H9 (cell line): ENCODE measurements around the gene OR5W2. TPM values are rescaled to one million over a fixed set of nuclear protein-coding genes. Genes with fewer than 3 reads are reported as not detected.
"Not testable (repeated sequence)": the region's sequence is repeated elsewhere in the genome, so short reads cannot be mapped to it uniquely, and the experiment has no call there.

Experiments
- DNase-seq: peaks from one replicate; pipeline ENCODE4 v3.0.0-alpha.2; 2017
- H2AFZ ChIP-seq: one replicate; pipeline ENCODE4 v1.6.1; 2013; ENCODE audit warnings: mild to moderate bottlenecking, low read length, control low read depth, moderate library complexity
- H2AK5ac ChIP-seq: 2 replicates; pipeline ENCODE4 v1.6.1; 2013; ENCODE audit warnings: low read length, control low read depth, mixed read lengths; ENCODE audit not compliant: insufficient read length
- H2BK120ac ChIP-seq: one replicate; pipeline ENCODE4 v1.6.1; 2013; ENCODE audit warnings: low read depth, mild to moderate bottlenecking, low read length, control low read depth, inconsistent platforms; ENCODE audit not compliant: poor library complexity, severe bottlenecking
- H2BK12ac ChIP-seq: 2 replicates; pipeline ENCODE4 v1.6.1; 2013; ENCODE audit warnings: low read length, control low read depth, mixed read lengths, low read depth; ENCODE audit not compliant: insufficient read length
- H2BK15ac ChIP-seq: 2 replicates; pipeline ENCODE4 v1.6.1; 2013; ENCODE audit warnings: low read depth, low read length, control low read depth
- H2BK20ac ChIP-seq: one replicate; pipeline ENCODE4 v1.6.1; 2013; ENCODE audit warnings: low read depth, mild to moderate bottlenecking, low read length, control low read depth, inconsistent platforms; ENCODE audit not compliant: poor library complexity, severe bottlenecking
- H2BK5ac ChIP-seq: 2 replicates; pipeline ENCODE4 v1.6.1; 2013; ENCODE audit warnings: low read length, control low read depth, mixed read lengths; ENCODE audit not compliant: insufficient read length
- H3K14ac ChIP-seq: 2 replicates; pipeline ENCODE4 v1.6.1; 2013; ENCODE audit warnings: low read length, control low read depth; ENCODE audit not compliant: insufficient read depth
- H3K18ac ChIP-seq: 2 replicates; pipeline ENCODE4 v1.6.1; 2013; ENCODE audit warnings: low read depth, mild to moderate bottlenecking, mixed read lengths, low read length, control low read depth; ENCODE audit not compliant: insufficient read length
- H3K23ac ChIP-seq: 2 replicates; pipeline ENCODE4 v1.6.1; 2013; ENCODE audit warnings: low read length, control low read depth, mixed read lengths, low read depth; ENCODE audit not compliant: insufficient read length
- H3K23me2 ChIP-seq: 2 replicates; pipeline ENCODE4 v1.6.1; 2013; ENCODE audit warnings: low read depth, mild to moderate bottlenecking, mixed read lengths, low read length, control low read depth; ENCODE audit not compliant: insufficient read length, poor library complexity, severe bottlenecking
- H3K27ac ChIP-seq: 2 replicates; pipeline ENCODE4 v1.5.1; 2013; ENCODE audit warnings: low read length, control low read depth, mixed read lengths, low read depth; ENCODE audit not compliant: insufficient read length
- H3K27me3 ChIP-seq: 2 replicates; pipeline ENCODE4 v1.6.1; 2013; ENCODE audit warnings: low read length, control low read depth, inconsistent platforms; ENCODE audit not compliant: insufficient read depth
- H3K4ac ChIP-seq: 2 replicates; pipeline ENCODE4 v1.6.1; 2013; ENCODE audit warnings: low read depth, mild to moderate bottlenecking, control low read depth, inconsistent platforms, low read length, moderate library complexity
- H3K4me1 ChIP-seq: 2 replicates; pipeline ENCODE4 v1.6.1; 2013; ENCODE audit warnings: low read length, control low read depth, inconsistent platforms; ENCODE audit not compliant: insufficient read depth
- H3K4me2 ChIP-seq: 2 replicates; pipeline ENCODE4 v1.6.1; 2013; ENCODE audit warnings: low read length, control low read depth, mixed read lengths; ENCODE audit not compliant: insufficient read length, insufficient read depth
- H3K56ac ChIP-seq: 2 replicates; pipeline ENCODE4 v1.6.1; 2013; ENCODE audit warnings: low read depth, mild to moderate bottlenecking, mixed read lengths, low read length, control low read depth; ENCODE audit not compliant: insufficient read length
- H3K79me1 ChIP-seq: 2 replicates; pipeline ENCODE4 v1.6.1; 2013; ENCODE audit warnings: low read depth, mild to moderate bottlenecking, moderate library complexity, low read length, control low read depth, inconsistent platforms; ENCODE audit not compliant: insufficient read depth, poor library complexity, severe bottlenecking
- H3K79me2 ChIP-seq: 2 replicates; pipeline ENCODE4 v1.6.1; 2013; ENCODE audit warnings: low read length, control low read depth, inconsistent platforms; ENCODE audit not compliant: insufficient read depth
- H3K9ac ChIP-seq: 2 replicates; pipeline ENCODE4 v1.6.1; 2013; ENCODE audit warnings: low read length, control low read depth, mixed read lengths; ENCODE audit not compliant: insufficient read length; ENCODE audit errors: extremely low read depth
- H3K9me3 ChIP-seq: one replicate; pipeline ENCODE4 v1.6.1; 2013; ENCODE audit warnings: low read depth, low read length, inconsistent platforms; ENCODE audit not compliant: control insufficient read depth
- H3T11ph ChIP-seq: one replicate; pipeline ENCODE4 v1.6.1; 2013; ENCODE audit warnings: mild to moderate bottlenecking, low read length, control low read depth, inconsistent platforms
- H4K20me1 ChIP-seq: one replicate; pipeline ENCODE4 v1.6.1; 2013; ENCODE audit not compliant: control insufficient read depth, insufficient read length, insufficient read depth
- H4K5ac ChIP-seq: 2 replicates; pipeline ENCODE4 v1.6.1; 2013; ENCODE audit warnings: low read depth, mild to moderate bottlenecking, mixed read lengths, low read length, control low read depth; ENCODE audit not compliant: insufficient read length
- H4K8ac ChIP-seq: replicated peaks from 2 replicates; pipeline ENCODE4 v1.6.1; 2013; ENCODE audit warnings: low read length, control low read depth, mixed read lengths, low read depth; ENCODE audit not compliant: insufficient read length
- H4K91ac ChIP-seq: 2 replicates; pipeline ENCODE4 v1.6.1; 2013; ENCODE audit warnings: low read depth, mild to moderate bottlenecking, moderate library complexity, mixed read lengths, low read length, control low read depth; ENCODE audit not compliant: insufficient read length
- H3K27ac Mint-ChIP-seq, 3 experiments: 2 replicates in 2 of 3; 3 replicates in 1 of 3; pipeline ENCODE4 v1.8.0; 2020 to 2021; ENCODE audit warnings: mixed read lengths in 3 of 3, mild to moderate bottlenecking in 1 of 3, moderate library complexity in 1 of 3
- H3K27me3 Mint-ChIP-seq: 2 replicates; pipeline ENCODE4 v1.8.0; 2021; ENCODE audit warnings: low read depth, mild to moderate bottlenecking, moderate library complexity, mixed read lengths
- H3K36me3 Mint-ChIP-seq, 3 experiments: 2 replicates in 2 of 3; 3 replicates in 1 of 3; pipeline ENCODE4 v1.8.0; 2020 to 2021; ENCODE audit warnings: low read depth in 3 of 3, mixed read lengths in 3 of 3; ENCODE audit not compliant: insufficient read depth in 1 of 3
- H3K4me1 Mint-ChIP-seq, 2 experiments: 2 replicates each; pipeline ENCODE4 v1.8.0; 2020; ENCODE audit warnings: mixed read lengths in 2 of 2
- H3K4me3 Mint-ChIP-seq, 2 experiments: 2 replicates in 1 of 2; 3 replicates in 1 of 2; pipeline ENCODE4 v1.8.0; 2020 to 2021; ENCODE audit warnings: mild to moderate bottlenecking in 2 of 2, mixed read lengths in 2 of 2, moderate library complexity in 1 of 2
- H3K9me3 Mint-ChIP-seq, 2 experiments: 2 replicates in 1 of 2; 3 replicates in 1 of 2; pipeline ENCODE4 v1.8.0; 2020; ENCODE audit warnings: mild to moderate bottlenecking in 2 of 2, mixed read lengths in 2 of 2, moderate library complexity in 1 of 2
- WGBS: extraction: QIAGEN DNeasy Blood & Tissue Kit; methylation state at CpG from one replicate; pipeline ENCODE4 v1.1.7; 2013; ENCODE audit warnings: missing lambda C conversion rate, low lambda C conversion rate, mixed read lengths; ENCODE audit not compliant: insufficient read length; ENCODE audit errors: extremely low coverage; 5-methylcytosine and 5-hydroxymethylcytosine counted together
- total RNA-seq: library from RNA; stranded (reverse); gene quantifications from 2 replicates; pipeline ENCODE4 v1.2.1, GENCODE V29; 2021

OR5W2 gene
- total RNA-seq, 1 experiment from 2014 or later: not detected

DNA sequence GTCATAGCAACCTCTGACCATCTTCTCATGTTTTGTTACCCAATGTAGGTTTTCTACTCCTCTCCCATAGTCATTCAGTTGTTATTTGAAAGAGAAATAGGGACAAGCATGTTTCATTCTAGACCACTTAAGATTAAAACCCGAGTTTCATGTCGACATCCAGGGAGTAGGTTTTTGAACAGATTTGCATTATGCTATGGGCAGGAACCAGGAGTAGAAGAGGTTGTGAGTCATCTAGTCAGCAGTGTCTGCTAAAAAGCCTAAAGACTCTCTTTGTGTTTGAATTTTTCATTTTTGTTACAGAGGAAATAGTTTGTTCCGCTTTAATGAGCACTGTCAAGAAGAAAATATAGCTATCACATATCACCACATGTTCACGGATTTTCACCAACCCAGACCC lies 29.4 kb downstream of the OR5W2 start:
- not testable (repeated sequence) for H3K9ac ChIP-seq, H3K79me2 ChIP-seq, H3K36me3 Mint-ChIP-seq, H3K4me1 ChIP-seq, H3K79me1 ChIP-seq, H4K8ac ChIP-seq, H3K23me2 ChIP-seq, H2AFZ ChIP-seq, DNase-seq, H2AK5ac ChIP-seq, H3K27me3 Mint-ChIP-seq, H3K4ac ChIP-seq, H2BK20ac ChIP-seq, H3K27me3 ChIP-seq, H4K20me1 ChIP-seq, H3K4me2 ChIP-seq, H3K56ac ChIP-seq, H3K4me3 Mint-ChIP-seq, H4K91ac ChIP-seq, H3K27ac ChIP-seq, H2BK12ac ChIP-seq, H3K27ac Mint-ChIP-seq, H3K4me1 Mint-ChIP-seq, H3K23ac ChIP-seq, H3T11ph ChIP-seq, H3K18ac ChIP-seq, H3K14ac ChIP-seq, H2BK120ac ChIP-seq, H2BK5ac ChIP-seq, H4K5ac ChIP-seq, H2BK15ac ChIP-seq
- peaks cover 78 to 83% of the 10 kb centered on the region in 2 experiments for H3K9me3 Mint-ChIP-seq
- WGBS: no CpG with 5 or more reads among the region's 4 CpGs
- peaks cover 11% of the 10 kb centered on the region for H3K9me3 ChIP-seq

DNA sequence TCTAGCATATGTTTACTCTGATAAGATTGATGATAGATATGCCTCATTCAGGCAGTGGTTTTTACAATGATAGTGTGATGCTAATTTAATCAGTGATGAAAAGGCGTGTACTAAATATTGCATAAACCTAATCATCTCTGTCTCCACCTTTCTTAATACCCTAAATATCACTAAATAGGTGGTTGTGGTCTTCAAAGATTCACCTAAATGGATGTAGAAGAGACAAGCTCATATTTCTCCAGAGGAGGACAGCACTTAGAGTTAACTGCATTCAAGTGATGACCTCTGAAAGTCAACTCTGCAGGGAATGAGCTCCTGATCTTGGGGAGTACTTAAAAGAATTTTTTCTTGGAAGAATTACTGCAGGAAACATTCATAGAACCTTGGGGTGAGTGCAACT lies 31.4 kb downstream of the OR5W2 start, which contains the start of gene TRIM51:
Gene TRIM51 (plus strand): TSS at position 301 of the 400 bp plus-strand sequence. CDS start 2,132 bp downstream, outside the sequence.
- not testable (repeated sequence) for H2BK120ac ChIP-seq, H4K5ac ChIP-seq, H3T11ph ChIP-seq, H2BK5ac ChIP-seq, H3K23me2 ChIP-seq, H3K79me2 ChIP-seq, H2AK5ac ChIP-seq, H2BK15ac ChIP-seq, H3K9ac ChIP-seq, H3K14ac ChIP-seq, H3K27ac ChIP-seq, H2BK12ac ChIP-seq, H2AFZ ChIP-seq, H3K23ac ChIP-seq, H3K4me3 Mint-ChIP-seq, H3K27me3 ChIP-seq, H3K4me2 ChIP-seq, H4K91ac ChIP-seq, H3K36me3 Mint-ChIP-seq, H3K56ac ChIP-seq, H2BK20ac ChIP-seq, H4K8ac ChIP-seq, H3K18ac ChIP-seq, H4K20me1 ChIP-seq, H3K79me1 ChIP-seq, H3K27ac Mint-ChIP-seq, H3K27me3 Mint-ChIP-seq, H3K4me1 ChIP-seq, H3K4me1 Mint-ChIP-seq, DNase-seq, H3K4ac ChIP-seq
- H3K9me3 ChIP-seq: peaks cover 11% of the 10 kb centered on the region
- peaks cover 74 to 81% of the 10 kb centered on the region in 2 experiments for H3K9me3 Mint-ChIP-seq
- WGBS: no CpG with 5 or more reads among the region's 1 CpG
